Right ventricle myocardium superior (tissue), 1 donor: Measurements from ENCODE around the gene MCF2L. TPM values are rescaled to one million over a fixed set of nuclear protein-coding genes. Genes with fewer than 3 reads are reported as not detected.
"Not testable (repeated sequence)": the region's sequence is repeated elsewhere in the genome, so short reads cannot be mapped to it uniquely, and the experiment has no call there.

ENCODE experiments used
- ATAC-seq: fragments of 200-7000 bp; cut with Tn5 transposase; one replicate; pipeline ENCODE4 v1.9.1; 2020; ENCODE audit warnings: mild to moderate bottlenecking; ENCODE audit not compliant: poor library complexity
- DNase-seq: peaks from one replicate; pipeline ENCODE4 v3.0.0-alpha.2; 2020
- intact Hi-C: fragments of 100-400 bp; cut with DNase I; formaldehyde crosslinking; loops from one replicate; pipeline ENCODE4 v1.11.2; 2022
- total RNA-seq: library from RNA; stranded (reverse); fragmentation: NEBNext Ultra II Directional; extraction: Animal tissue kit (Norgen Biotek cat#: 25700); gene quantifications from one replicate; pipeline ENCODE4 v1.2.1, GENCODE V29; 2021
- donor health status: DM: no; HTN: yes; CAD: no; lungs with severe emphysema.

Gene MCF2L
- total RNA-seq, 1 donor from 2014 or later = 38.1 TPM

GRCh38 chr13:113050734-113051431 lies 81.9 kb downstream of the MCF2L start:
- peak; percentile 33 for DNase-seq
- no peak for ATAC-seq
- intact Hi-C loops = no loop called here

DNA sequence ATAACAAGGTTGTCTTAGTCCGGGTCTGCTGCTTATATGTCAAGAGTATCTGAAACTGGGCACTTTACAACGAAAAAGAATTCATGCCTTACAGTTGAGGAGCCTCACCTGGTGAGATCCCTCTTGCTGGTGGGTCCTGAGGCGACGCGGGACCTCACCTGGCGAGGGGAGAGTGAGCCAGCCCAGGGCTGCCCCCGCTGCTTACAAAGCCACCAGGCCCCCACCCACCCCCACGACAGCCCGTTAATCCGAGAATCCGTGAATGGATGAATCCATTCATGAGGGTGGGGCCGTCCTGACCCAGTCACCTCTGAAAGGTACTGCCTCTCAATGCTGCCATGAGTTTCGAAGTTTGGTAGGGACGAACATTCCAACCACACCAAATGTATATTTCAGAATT lies 82.6 kb downstream of the MCF2L start:
- intact Hi-C loops = no loop called here
- DNase-seq (no peak), ATAC-seq (no peak)

GRCh38 chr13:113052206-113052605 lies 83.2 kb downstream of the MCF2L start:
- ATAC-seq (no peak), DNase-seq (no peak)
- intact Hi-C loops = no loop called here

DNA sequence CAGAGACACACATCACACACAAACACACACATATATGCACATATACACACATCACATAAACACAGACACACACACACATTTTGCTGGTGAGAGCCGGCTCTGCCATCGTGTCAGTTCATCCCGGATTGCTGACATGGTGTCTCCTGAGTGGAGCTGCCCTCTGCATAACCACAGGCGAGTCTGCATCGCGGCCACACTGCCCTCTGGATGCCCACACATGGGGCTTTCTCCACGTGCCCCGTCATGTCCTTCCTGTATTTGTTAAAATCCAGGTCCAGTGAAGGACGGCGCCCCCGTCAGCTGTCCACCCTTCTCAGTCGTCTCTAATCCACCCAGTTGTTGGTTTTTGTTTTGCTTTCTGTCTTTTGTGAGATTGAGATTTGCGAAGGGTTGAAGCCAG lies 84.0 kb downstream of the MCF2L start:
- DNase-seq = no peak
- ATAC-seq = no peak
- intact Hi-C loops = no loop called here

DNA sequence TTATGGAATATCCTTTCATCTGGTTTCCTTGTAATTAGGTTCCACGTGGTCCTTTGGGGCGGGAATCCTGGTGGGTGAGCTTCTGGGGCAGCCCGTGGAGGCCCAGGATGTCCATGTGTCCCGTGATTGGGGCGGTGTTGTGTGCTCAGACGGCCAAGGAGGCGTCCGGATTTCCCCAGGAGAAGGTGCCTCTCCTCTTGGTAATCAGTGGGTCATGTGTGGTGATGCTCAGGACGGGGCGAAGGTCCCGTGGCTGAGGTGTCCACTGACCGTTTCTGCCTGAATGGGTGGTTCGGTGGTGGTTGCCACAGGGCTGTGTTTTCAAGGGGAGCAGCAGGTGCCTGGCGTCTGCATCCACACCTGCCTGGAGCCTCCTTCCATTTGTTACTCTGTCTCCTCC lies 84.4 kb downstream of the MCF2L start:
- ATAC-seq = no peak
- no peak for DNase-seq
- intact Hi-C loops = no loop called here

GRCh38 chr13:113053801-113054604 lies 85.0 kb downstream of the MCF2L start:
- intact Hi-C loops = no loop called here
- ATAC-seq = no peak
- no peak for DNase-seq

GRCh38 chr13:113057084-113057483 lies 88.1 kb downstream of the MCF2L start:
- ATAC-seq (no peak), DNase-seq (no peak)
- intact Hi-C loops = no loop called here

- ATAC-seq, intact Hi-C loops, DNase-seq: not testable (repeated sequence)
These were observed 88.5 kb downstream of the MCF2L start for GRCh38 chr13:113057559-113057958.

DNA sequence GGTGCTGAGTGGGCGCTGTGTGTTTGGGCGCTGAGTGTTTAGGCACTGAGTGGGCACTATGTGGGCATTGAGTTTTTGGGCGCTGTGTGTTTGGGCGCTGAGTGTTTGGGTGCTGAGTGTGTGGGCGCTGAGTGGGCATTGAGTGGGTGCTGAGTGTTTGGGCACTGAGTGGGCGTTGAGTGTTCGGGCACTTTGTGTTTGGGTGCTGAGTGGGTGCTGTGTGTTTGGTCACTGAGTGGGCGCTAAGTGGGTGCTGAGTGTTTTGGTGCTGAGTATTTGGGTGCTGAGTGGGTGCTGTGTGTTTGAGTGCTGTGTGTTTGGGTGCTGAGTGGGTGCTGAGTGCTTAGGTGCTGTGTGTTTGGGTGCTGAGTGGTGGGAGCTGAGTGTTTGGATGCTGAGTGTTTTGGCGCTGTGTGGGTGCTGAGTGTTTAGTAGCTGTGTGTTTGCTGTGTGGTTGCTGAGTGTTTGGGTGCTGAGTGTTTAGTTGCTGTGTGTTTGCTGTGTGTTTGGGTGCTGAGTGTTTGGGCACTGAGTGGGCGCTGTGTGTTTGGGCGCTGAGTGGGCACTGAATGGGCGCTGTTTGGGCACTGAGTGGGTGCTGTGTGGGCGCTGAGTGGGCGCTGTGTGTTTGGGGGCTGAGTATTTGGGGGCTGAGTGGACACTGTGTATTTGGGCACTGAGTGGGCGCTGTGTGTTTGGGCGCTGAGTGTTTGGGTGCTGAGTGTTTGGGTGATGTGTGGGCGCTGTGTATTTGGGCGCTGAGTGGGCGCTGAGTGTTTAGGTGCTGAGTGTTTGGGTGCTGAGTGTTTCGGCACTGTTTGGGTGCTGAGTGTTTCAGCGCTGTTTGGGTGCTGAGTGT lies 89.3 kb downstream of the MCF2L start:
- ATAC-seq = no peak
- intact Hi-C loops = no loop called here
- DNase-seq = peak; percentile 27

DNA sequence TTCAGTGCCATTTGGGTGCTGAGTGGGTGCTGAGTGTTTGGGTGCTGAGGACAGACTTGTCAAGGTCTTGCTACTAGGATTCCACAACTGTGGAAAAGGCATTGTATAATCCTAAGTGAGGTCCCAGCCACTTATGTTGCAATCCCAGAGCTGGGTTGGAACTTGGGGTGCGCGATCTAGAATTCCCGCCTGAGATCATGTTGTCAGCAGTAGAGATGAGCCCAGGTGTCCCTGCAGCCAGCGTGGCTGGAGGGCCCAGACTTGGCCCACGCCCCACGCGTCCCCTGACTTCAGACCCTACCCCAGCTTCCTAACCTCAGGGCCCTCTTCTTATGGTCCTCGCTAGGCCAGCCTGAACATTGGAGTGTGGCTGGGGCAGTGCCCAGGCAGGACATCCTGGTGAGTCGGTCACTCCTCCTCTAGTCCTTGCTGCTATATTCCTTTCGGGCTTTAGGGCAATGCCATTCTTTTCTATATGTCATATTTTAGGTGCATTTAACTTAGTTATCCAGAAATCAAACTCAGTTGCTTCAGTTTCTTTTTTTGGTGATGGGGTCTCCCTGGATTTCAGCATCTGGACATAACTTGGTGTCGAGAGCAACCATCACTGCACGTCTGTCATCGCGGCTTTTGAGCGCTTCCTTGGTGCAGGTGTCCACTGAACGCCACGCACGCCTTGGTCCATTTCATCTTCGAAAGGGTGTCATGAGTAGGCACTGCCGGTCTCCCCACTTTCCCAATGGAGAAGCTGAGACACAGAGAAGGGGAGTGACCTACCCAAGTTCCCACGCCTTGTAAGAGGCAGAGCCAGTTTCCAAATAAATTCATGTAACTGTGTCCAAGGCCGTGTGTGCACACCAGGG lies 90.2 kb downstream of the MCF2L start:
- intact Hi-C loops = no loop called here

GRCh38 chr13:113059891-113060290 lies 90.9 kb downstream of the MCF2L start:
- DNase-seq (peak; percentile 20), ATAC-seq (no peak)
- intact Hi-C loops = no loop called here

More for the DNA sequence above, 90.2 kb downstream of the MCF2L start:
- peak; percentile 28 for DNase-seq
- peak; percentile 15 for ATAC-seq

DNA sequence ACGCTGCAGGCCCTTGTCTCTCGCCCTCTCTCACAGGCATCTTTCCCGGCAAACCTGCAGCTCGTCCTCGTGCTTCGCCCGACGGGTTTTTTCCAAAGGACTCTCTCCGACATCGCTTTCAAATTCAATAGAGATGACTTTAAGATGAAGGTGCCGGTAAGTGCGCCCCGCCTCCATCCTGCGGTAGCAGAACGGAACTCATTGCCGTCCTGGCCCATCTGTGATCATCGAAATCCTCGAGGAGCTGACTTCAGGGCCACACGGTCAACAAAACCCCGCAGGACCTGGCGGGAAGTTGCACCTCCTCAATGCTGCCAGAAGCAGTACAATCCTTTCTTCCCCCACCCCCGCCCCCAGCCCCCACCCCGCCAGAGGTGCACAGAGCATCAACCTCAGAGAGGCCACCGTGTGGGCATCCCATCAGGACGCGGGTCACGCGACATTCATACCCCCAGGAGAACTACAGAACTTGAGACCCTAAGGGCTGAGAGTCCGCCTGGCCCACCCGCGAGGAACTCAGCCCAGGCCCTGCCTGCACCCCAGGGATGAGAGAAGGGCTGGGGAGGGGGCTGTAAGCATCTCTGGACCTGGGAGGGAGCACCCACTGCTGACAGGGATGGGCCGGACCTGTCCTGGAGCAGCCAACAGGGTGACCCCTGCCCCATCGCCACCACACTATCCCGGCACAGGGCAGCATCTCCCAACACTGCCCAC lies 91.7 kb downstream of the MCF2L start:
- intact Hi-C loops = no loop called here
- ATAC-seq = no peak

GRCh38 chr13:113061271-113061625 lies 92.2 kb downstream of the MCF2L start:
- intact Hi-C loops = no loop called here
- ATAC-seq (no peak), DNase-seq (no peak)

More for the DNA sequence above, 91.7 kb downstream of the MCF2L start:
- peak; percentile 17 for DNase-seq

DNA sequence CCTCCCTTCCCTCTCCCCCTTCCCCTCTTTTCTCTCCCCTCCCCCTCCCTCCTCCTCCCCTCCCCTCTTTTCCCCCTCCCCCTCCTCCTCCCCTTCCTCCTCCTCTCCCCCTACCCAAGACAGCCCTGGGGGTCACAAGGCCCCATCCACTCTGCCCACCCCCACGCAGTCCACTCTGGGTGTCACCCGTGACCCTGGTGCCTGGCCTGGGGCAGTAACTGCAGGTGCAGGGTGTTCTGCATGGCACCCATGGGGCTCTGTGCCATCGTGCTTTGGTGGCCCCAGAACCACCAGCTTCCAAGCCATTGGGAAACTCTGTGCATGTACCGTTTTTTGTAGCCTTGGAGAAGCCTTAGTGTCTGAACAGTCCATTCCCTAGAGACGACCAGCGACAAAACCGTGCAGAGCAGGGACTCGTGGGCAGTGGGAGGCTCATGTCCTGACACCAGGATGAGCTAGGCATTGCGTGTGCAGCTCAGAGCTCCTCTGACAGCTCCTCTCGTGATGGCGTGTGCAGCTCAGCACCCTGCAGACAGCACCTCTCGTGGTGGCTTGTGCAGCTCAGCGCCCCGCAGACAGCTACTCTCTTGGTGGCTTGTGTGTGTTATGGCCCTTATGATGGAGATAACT lies 92.9 kb downstream of the MCF2L start:
- intact Hi-C loops = no loop called here
- DNase-seq = no peak
- ATAC-seq = no peak

- ATAC-seq (no peak), DNase-seq (peak; percentile 9)
- intact Hi-C loops = no loop called here
These were observed 93.7 kb downstream of the MCF2L start for GRCh38 chr13:113062691-113063090.

DNA sequence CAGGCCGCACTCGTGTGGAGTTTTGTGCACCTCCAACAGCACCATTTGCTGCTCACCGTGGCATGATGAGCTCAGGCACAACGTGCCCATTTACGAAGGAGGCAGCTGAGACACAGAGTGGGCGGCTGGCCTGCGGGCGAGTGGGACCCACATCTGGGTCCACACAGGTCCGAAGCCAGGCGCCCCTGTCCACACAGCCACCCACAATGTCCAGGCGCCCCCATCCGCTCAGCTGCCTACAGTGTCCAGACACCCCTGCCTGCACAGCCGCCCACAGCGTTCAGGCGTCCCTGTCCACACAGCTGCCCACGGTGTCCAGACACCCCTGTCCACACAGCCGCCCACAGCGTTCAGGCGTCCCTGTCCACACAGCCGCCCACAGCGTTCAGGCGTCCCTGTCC lies 94.1 kb downstream of the MCF2L start:
- intact Hi-C loops = no loop called here
- DNase-seq = peak; percentile 41
- no peak for ATAC-seq

DNA sequence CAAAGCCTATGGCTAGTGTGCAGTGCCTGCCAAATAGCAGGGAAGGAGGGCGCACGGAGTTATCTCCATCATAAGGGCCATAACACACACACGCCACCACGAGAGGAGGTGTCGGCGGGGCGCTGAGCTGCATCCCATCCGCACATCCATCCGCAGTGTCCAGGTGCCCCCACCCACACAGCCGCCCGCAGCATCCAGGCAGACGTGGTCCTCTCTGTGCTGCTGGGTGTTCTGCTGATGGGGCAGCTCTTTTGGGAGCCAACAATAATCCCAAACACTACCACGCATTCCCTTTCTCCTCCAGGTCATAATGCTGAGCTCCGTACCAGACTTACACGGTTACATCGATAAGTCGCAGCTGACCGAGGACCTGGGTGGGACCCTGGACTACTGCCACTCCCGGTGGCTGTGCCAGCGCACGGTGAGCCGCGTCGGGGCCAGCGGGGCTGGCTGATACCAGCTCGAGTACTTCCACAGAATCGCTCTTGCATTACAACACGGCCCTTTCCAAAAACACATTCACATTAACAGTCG lies 95.1 kb downstream of the MCF2L start:
- intact Hi-C loops = no loop called here
- DNase-seq (peak; percentile 48), ATAC-seq (no peak)
